ENCODE measurements around the gene SEC23A.
"Not testable (repeated sequence)": the region's sequence is repeated elsewhere in the genome, so short reads cannot be mapped to it uniquely, and the experiment has no call there.

The SEC23A gene

GRCh38 chr14:39029789-39030188, 73.2 kb downstream of the SEC23A start:
- no peak for DNase-seq

GRCh38 chr14:39028620-39029019, 74.4 kb downstream of the SEC23A start:
- DNase-seq, result no peak

- DNase-seq, result no peak
Observed at GRCh38 chr14:39025810-39026627, 77.0 kb downstream of the SEC23A start.

- DNase-seq, result no peak
Observed at GRCh38 chr14:39025250-39025809, 77.7 kb downstream of the SEC23A start.

- DNase-seq, result no peak
Observed at GRCh38 chr14:39023939-39024871, 78.8 kb downstream of the SEC23A start.

- DNase-seq, result not testable (repeated sequence)
Observed at GRCh38 chr14:39017096-39018016, 85.7 kb downstream of the SEC23A start.

- no peak for DNase-seq
Observed at GRCh38 chr14:39016733-39017095, 86.3 kb downstream of the SEC23A start.

GRCh38 chr14:39015964-39016577, 87.0 kb downstream of the SEC23A start:
- DNase-seq, result no peak

GRCh38 chr14:39015360-39015961, 87.6 kb downstream of the SEC23A start:
- DNase-seq, result peak; percentile 51 to 79 (median 62)

- no peak for DNase-seq
Observed at GRCh38 chr14:39014460-39014859, 88.6 kb downstream of the SEC23A start.

GRCh38 chr14:39008965-39009364, 94.1 kb downstream of the SEC23A start:
- not testable (repeated sequence) for DNase-seq

GRCh38 chr14:39006721-39007410, 96.2 kb downstream of the SEC23A start:
- DNase-seq, result peak in 2 of 4 experiments; percentile 7 to 14

GRCh38 chr14:39005044-39005880, 97.8 kb downstream of the SEC23A start:
- no peak for DNase-seq

- DNase-seq, result peak in 1 of 4 experiments; percentile 4
Observed at GRCh38 chr14:38999949-39000348, 103.1 kb downstream of the SEC23A start.

GRCh38 chr14:38994731-38995130, 108.3 kb downstream of the SEC23A start:
- peak; percentile 29 to 69 (median 50) for DNase-seq

GRCh38 chr14:38993981-38994380, 109.1 kb downstream of the SEC23A start:
- DNase-seq, result no peak

GRCh38 chr14:38992067-38992844, 110.8 kb downstream of the SEC23A start:
- DNase-seq, result no peak

- no peak for DNase-seq
Observed at GRCh38 chr14:38991299-38991698, 111.7 kb downstream of the SEC23A start.

Data from suppressor macrophage (primary cell).